SK-N-SH treated with all-trans-retinoic acid at 6 μM for 48 hours (cell line): Measurements from ENCODE around the gene BCL2L13.

ENCODE experiments used
- ARNTL ChIP-seq: fragments of 450-650 bp; formaldehyde crosslinking; IDR thresholded peaks from 2 replicates; pipeline ENCODE4 v1.5.0; 2020; ENCODE audit warnings: low read depth, mild to moderate bottlenecking, moderate library complexity, borderline replicate concordance
- CSRNP3 ChIP-seq: fragments of 250-450 bp; sonication (Bioruptor Pico); IDR thresholded peaks from 2 replicates; pipeline ENCODE4 v1.5.1; 2021; ENCODE audit warnings: mild to moderate bottlenecking, moderate library complexity
- PATZ1 ChIP-seq: fragments of 250-450 bp; sonication (Bioruptor Pico); IDR thresholded peaks from 2 replicates; pipeline ENCODE4 v1.8.0; 2020; ENCODE audit warnings: mild to moderate bottlenecking, moderate library complexity, borderline replicate concordance
- POU6F1 ChIP-seq: fragments of 250-450 bp; sonication (Bioruptor Pico); IDR thresholded peaks from 2 replicates; pipeline ENCODE4 v1.8.0; 2021; ENCODE audit warnings: low read depth, mild to moderate bottlenecking, moderate library complexity, borderline replicate concordance
- RARB ChIP-seq: fragments of 250-450 bp; sonication (Bioruptor Pico); IDR thresholded peaks from 2 replicates; pipeline ENCODE4 v1.8.0; 2021; ENCODE audit warnings: mild to moderate bottlenecking, moderate library complexity
- SNAI2 ChIP-seq: fragments of 250-450 bp; sonication (Bioruptor Pico); IDR thresholded peaks from 2 replicates; pipeline ENCODE4 v1.5.0; 2020; ENCODE audit warnings: mild to moderate bottlenecking, moderate library complexity
- ZC3H10 ChIP-seq: fragments of 250-450 bp; sonication (Bioruptor Pico); IDR thresholded peaks from 2 replicates; pipeline ENCODE4 v1.5.1; 2021; ENCODE audit warnings: mild to moderate bottlenecking, moderate library complexity
- ZFP3 ChIP-seq: fragments of 250-450 bp; sonication (Bioruptor Pico); IDR thresholded peaks from 2 replicates; pipeline ENCODE4 v1.5.0; 2020; ENCODE audit warnings: mild to moderate bottlenecking, moderate library complexity
- ZFP30 ChIP-seq: fragments of 450-650 bp; formaldehyde crosslinking; IDR thresholded peaks from 2 replicates; pipeline ENCODE4 v1.5.0; 2022; ENCODE audit warnings: mild to moderate bottlenecking, moderate library complexity
- ZNF565 ChIP-seq: fragments of 450-650 bp; formaldehyde crosslinking; conservative IDR thresholded peaks from 2 replicates; pipeline ENCODE4 v1.5.0; 2020; ENCODE audit warnings: low read depth, mild to moderate bottlenecking, moderate library complexity

GRCh38 chr22:17655289-17655688 is 16.7 kb downstream of the BCL2L13 start:
- TF ChIP-seq PATZ1 (CRISPR knock-in tag) (no peak), ZFP3 (CRISPR knock-in tag) (no peak), ZC3H10 (no peak), ZFP30 (CRISPR knock-in tag) (no peak), ZNF565 (CRISPR knock-in tag) (no peak), RARB (no peak), ARNTL (CRISPR knock-in tag) (no peak), POU6F1 (CRISPR knock-in tag) (no peak), SNAI2 (CRISPR knock-in tag) (no peak), CSRNP3 (CRISPR knock-in tag) (no peak)
